ENCODE data around the gene MXD4.

MXD4 gene

DNA sequence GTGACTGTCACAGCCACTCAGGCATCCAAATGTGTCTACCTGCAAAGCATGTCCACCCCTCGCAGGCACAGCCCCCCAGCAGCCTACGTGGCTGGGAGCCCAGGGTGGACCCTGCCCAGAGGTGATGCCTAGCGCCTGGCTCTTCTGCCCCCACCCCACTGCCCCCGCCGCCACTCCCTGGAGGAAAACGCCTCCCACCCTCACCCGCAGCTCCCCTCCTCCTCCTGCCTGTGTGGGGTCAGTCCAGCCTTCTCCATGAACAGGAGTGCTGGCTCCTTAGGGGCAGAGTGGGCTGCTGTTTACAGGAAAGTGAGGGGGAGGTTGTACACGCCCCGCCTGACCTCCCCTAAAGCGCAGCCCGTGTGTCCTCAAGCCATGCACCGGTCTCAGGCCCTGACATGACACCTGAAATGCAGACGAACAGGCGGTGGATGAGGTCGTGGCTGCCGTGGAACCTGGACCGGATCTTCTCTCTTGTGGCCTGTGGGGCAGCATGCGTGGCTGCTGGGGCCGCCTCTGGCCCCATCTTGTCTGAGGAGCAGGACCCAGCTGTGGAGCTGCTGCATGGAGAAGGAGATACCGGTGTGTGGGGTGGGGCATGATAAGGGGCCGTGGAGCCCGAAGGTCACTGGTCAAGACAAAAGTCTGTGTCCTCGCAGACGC lies 11.9 kb upstream of the MXD4 start:
- Histone ChIP-seq H3K36me3 (ENCODE audit: insufficient read depth, low read length) (no peaks in the 10 kb centered on the region), H3K9me3 (ENCODE audit: control insufficient read depth, insufficient read depth, low read length) (no peaks in the 10 kb centered on the region), H3K9ac (ENCODE audit: low read depth, low read length) (no peak overlapping the region), H3K4me1 (ENCODE audit: insufficient read depth, low read length) (0 out of 2 replicates have a peak, but pooled peaks cover 2% of the 10 kb centered on the region)

- Histone ChIP-seq H3K36me3 (ENCODE audit: insufficient read depth, low read length) (no peaks in the 10 kb centered on the region), H3K9ac (ENCODE audit: low read depth, low read length) (no peak overlapping the region)
Observed at GRCh38 chr4:2273221-2273620, 11.3 kb upstream of the MXD4 start.

GRCh38 chr4:2272828-2273120 lies 10.9 kb upstream of the MXD4 start:
- 0 out of 2 replicates have a peak, but pooled peaks cover 2% of the 10 kb centered on the region for H3K4me1 ChIP-seq (ENCODE audit: insufficient read depth, low read length)
- H3K9me3 ChIP-seq (ENCODE audit: control insufficient read depth, insufficient read depth, low read length), result no peaks in the 10 kb centered on the region
- H3K36me3 ChIP-seq (ENCODE audit: insufficient read depth, low read length), result no peaks in the 10 kb centered on the region
- H3K9ac ChIP-seq (ENCODE audit: low read depth, low read length), result no peak overlapping the region

More at GRCh38 chr4:2273221-2273620, 11.3 kb upstream of the MXD4 start:
- Histone ChIP-seq H3K9me3 (ENCODE audit: control insufficient read depth, insufficient read depth, low read length) (no peaks in the 10 kb centered on the region), H3K4me1 (ENCODE audit: insufficient read depth, low read length) (0 out of 2 replicates have a peak, but pooled peaks cover 2% of the 10 kb centered on the region)

- no peaks in the 10 kb centered on the region for H3K36me3 ChIP-seq (ENCODE audit: insufficient read depth, low read length)
- no peak overlapping the region for H3K9ac ChIP-seq (ENCODE audit: low read depth, low read length)
- H3K4me1 ChIP-seq (ENCODE audit: insufficient read depth, low read length), result 0 out of 2 replicates have a peak, but pooled peaks cover 2% of the 10 kb centered on the region
- no peaks in the 10 kb centered on the region for H3K9me3 ChIP-seq (ENCODE audit: control insufficient read depth, insufficient read depth, low read length)
Observed at GRCh38 chr4:2272026-2272827, 10.3 kb upstream of the MXD4 start.

- Histone ChIP-seq H3K36me3 (ENCODE audit: insufficient read depth, low read length) (no peaks in the 10 kb centered on the region), H3K4me1 (ENCODE audit: insufficient read depth, low read length) (0 out of 2 replicates have a peak, but pooled peaks cover 2% of the 10 kb centered on the region), H3K9me3 (ENCODE audit: control insufficient read depth, insufficient read depth, low read length) (no peaks in the 10 kb centered on the region), H3K9ac (ENCODE audit: low read depth, low read length) (no peak overlapping the region)
Observed at GRCh38 chr4:2271279-2272025, 9.5 kb upstream of the MXD4 start.

DNA sequence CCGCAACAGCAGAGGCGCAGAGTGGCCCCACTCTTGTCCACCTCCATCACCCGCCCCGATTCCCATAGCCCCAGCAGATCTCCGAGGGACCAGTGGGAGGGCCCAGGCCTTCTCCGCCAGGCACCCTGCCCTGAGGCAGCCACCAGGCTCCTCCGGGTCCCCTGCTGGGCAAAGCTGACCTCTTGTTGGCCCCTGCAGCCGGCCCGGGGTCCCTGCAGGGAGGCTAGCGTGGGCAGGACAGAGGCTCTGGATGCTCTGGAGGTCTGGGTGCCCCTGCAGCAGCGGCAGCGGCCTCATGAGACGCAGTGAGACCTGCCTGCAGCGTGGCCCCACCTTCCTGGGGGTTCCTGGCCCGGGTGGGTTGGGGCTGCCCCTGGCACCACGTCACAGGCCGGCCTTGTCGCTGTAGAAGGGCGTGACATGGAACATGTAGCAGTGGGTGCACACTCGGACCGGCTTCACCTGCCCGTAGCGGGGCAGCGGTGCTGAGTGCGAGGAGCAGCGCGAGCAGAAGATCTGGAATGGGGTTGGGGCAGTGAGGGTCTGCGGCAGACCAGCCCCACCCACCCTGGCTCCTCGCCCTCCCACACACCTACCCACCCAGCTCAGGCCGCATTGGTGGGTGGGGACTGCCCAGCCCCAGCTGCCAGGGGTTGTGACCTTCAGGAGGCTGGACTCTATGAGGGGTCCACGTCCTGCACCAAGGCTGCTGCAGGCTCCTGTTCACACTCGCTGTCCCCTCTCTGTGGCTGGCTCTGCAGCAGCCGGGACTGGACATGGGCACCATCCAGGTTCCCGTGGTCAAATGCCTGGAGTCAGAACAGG lies 8.6 kb upstream of the MXD4 start:
- Histone ChIP-seq H3K36me3 (ENCODE audit: insufficient read depth, low read length) (no peaks in the 10 kb centered on the region), H3K9ac (ENCODE audit: low read depth, low read length) (no peak overlapping the region), H3K4me1 (ENCODE audit: insufficient read depth, low read length) (0 out of 2 replicates have a peak, but pooled peaks cover 2% of the 10 kb centered on the region), H3K9me3 (ENCODE audit: control insufficient read depth, insufficient read depth, low read length) (no peaks in the 10 kb centered on the region)

GRCh38 chr4:2269618-2270163 lies 7.8 kb upstream of the MXD4 start:
- H3K9ac ChIP-seq (ENCODE audit: low read depth, low read length), result no peak overlapping the region
- no peaks in the 10 kb centered on the region for H3K9me3 ChIP-seq (ENCODE audit: control insufficient read depth, insufficient read depth, low read length)
- H3K36me3 ChIP-seq (ENCODE audit: insufficient read depth, low read length), result no peaks in the 10 kb centered on the region
- H3K4me1 ChIP-seq (ENCODE audit: insufficient read depth, low read length), result 0 out of 2 replicates have a peak, but pooled peaks cover 2% of the 10 kb centered on the region

DNA sequence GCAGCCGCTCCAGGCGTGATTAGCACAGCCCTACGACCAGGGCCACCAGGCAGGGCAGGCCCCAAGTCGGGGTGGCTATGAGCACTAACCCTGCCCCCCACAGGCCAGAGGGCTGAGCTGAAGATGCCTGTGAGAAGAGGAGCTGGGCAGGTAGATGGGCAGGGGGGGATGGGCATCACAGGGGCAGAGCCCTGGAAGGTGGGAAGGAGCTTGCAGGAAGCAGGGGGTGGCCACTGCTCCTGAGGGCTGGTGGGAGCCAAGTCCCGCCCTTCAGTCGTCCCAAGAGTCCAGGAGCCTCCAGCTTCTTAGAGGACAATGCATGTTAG lies 7.3 kb upstream of the MXD4 start:
- H3K36me3 ChIP-seq (ENCODE audit: insufficient read depth, low read length), result no peaks in the 10 kb centered on the region
- H3K4me1 ChIP-seq (ENCODE audit: insufficient read depth, low read length), result 0 out of 2 replicates have a peak, but pooled peaks cover 2% of the 10 kb centered on the region
- no peaks in the 10 kb centered on the region for H3K9me3 ChIP-seq (ENCODE audit: control insufficient read depth, insufficient read depth, low read length)
- H3K9ac ChIP-seq (ENCODE audit: low read depth, low read length), result no peak overlapping the region

DNA sequence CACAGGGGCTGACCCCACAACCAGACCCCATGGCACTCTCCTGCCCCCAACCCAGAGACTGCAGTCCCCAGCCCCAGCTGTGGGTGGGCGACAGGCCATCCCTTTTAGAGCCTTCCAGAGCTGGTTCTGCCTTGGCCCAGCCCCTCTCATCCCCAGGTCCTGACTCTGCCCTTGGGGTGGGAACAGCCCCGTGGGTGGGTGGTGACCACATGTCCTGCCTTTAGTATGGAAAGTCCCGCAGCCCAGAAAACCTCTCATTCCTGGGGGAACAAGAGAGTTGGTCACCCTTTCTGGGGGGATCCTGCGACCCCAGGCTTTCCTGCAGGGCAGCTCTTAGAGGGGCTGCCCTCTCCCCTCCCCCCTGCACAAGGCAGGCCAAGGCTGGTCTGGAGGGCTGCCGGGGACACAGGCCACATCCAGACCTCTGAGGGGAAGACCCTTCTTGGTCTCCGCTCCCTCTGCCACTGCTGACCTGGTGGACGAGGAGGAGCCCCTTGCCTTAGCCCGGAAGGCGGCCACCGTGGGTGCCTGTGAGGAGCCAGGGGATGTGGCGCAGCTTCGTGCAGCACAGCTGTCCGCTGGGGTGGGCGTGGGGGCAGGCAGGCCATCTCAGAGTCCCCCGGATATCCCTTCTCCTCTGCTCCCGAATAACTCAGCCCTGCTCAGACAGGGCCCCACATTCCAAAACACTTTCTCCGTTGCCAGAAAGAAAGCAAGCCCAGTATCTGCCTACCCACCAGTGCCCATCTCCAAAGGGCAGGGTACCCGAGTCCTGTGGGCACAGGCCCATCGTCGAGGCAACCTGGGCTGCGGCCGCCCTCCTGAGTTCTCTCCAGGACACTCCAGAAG lies 6.7 kb upstream of the MXD4 start:
- H3K9me3 ChIP-seq (ENCODE audit: control insufficient read depth, insufficient read depth, low read length), result no peaks in the 10 kb centered on the region
- no peaks in the 10 kb centered on the region for H3K36me3 ChIP-seq (ENCODE audit: insufficient read depth, low read length)
- no peak overlapping the region for H3K9ac ChIP-seq (ENCODE audit: low read depth, low read length)
- H3K4me1 ChIP-seq (ENCODE audit: insufficient read depth, low read length), result 0 out of 2 replicates have a peak, but pooled peaks cover 2% of the 10 kb centered on the region

DNA sequence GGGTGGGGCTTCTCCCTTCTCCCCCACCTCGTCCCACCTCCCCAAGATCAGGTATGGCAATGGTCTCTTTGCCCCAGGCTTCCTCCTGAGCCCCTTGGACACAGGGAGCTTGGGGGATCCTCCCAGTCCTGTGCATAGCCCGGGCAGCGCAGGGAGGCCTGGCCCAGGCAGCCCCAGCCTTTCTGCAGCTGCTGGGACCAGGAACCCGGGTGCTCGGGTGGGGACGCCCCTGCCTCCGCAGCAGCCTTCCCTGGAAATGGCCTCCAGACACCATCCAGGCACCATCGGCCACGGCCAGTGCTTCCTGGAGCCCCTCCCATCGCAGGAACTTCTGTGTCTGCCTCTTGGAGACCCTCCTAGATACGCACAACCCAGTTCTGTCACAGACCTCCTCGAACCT lies 5.9 kb upstream of the MXD4 start:
- Histone ChIP-seq H3K4me1 (ENCODE audit: insufficient read depth, low read length) (0 out of 2 replicates have a peak, but pooled peaks cover 2% of the 10 kb centered on the region), H3K9me3 (ENCODE audit: control insufficient read depth, insufficient read depth, low read length) (no peaks in the 10 kb centered on the region), H3K9ac (ENCODE audit: low read depth, low read length) (no peak overlapping the region), H3K36me3 (ENCODE audit: insufficient read depth, low read length) (no peaks in the 10 kb centered on the region)

DNA sequence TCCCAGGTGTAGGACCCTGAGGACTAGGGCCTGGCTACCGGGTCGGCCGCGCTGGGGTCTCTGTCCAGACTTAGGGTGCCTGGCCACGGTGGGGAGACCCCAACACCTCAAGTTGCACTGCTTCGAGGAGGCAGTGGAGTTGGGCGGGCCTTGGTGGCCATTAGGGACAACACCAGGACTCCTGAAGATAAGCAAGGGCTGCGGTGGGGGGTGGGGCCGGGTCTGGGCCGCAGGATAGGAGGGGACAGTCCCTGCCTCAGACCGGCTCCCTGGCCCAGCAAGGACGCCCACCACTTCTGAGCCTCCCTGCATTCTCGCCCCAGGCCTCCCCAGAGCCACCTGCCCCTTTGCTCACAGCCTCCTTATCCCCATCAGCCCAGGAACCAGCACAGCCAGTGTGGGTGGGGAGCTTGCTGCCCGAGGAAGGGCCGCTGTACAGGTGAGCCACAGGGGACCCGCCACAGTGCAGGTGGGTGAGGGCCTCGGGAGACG lies 5.5 kb upstream of the MXD4 start:
- 0 out of 2 replicates have a peak, but pooled peaks cover 2% of the 10 kb centered on the region for H3K4me1 ChIP-seq (ENCODE audit: insufficient read depth, low read length)
- no peaks in the 10 kb centered on the region for H3K36me3 ChIP-seq (ENCODE audit: insufficient read depth, low read length)

DNA sequence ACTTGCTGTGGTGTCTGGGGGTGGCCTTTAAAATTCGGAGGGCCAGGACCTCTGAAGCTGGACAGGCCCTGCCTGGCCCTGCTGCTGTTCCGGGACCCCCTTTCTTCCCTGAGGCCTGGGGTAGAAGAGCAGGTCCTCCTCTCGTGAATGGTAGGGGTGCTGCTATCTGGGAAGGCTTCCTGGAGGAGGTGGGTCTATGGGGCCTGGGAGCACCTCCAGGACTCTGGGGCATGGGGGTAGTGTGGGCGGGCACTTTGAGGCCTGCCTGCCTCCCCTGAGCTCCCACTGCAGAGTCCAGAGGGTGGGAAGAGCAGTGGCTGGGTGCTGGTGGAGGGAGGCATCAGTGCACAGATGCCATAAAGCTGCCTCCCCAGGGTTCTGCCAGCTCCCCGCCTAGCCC lies 4.9 kb upstream of the MXD4 start:
- Histone ChIP-seq H3K9ac (ENCODE audit: low read depth, low read length) (no peak overlapping the region), H3K9me3 (ENCODE audit: control insufficient read depth, insufficient read depth, low read length) (no peaks in the 10 kb centered on the region), H3K4me1 (ENCODE audit: insufficient read depth, low read length) (0 out of 2 replicates have a peak, but pooled peaks cover 2% of the 10 kb centered on the region), H3K36me3 (ENCODE audit: insufficient read depth, low read length) (no peaks in the 10 kb centered on the region)

More for the DNA sequence above, 5.5 kb upstream of the MXD4 start:
- H3K9ac ChIP-seq (ENCODE audit: low read depth, low read length), result no peak overlapping the region
- H3K9me3 ChIP-seq (ENCODE audit: control insufficient read depth, insufficient read depth, low read length), result no peaks in the 10 kb centered on the region

DNA sequence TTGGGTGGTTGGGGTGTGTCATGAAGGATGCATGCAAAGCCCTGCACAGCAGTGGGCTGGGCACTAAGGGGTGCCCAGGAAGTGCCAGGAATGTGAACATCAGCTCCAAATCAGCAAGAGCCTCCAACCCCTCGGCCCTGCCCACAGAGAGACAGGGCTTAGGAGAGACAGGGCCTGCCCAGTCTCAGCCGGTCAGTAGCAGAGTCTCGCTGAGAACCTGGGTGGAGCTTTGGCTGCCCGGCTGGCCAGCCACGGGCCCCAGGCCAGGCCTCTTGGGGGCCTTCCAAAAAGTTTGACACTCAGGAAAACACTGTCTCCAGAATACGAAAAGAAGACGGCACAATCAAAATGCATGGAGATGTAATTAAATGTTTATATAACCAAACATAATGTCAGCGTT lies 4.3 kb upstream of the MXD4 start:
- H3K36me3 ChIP-seq (ENCODE audit: insufficient read depth, low read length), result no peaks in the 10 kb centered on the region
- 0 out of 2 replicates have a peak, but pooled peaks cover 2% of the 10 kb centered on the region for H3K4me1 ChIP-seq (ENCODE audit: insufficient read depth, low read length)
- H3K9ac ChIP-seq (ENCODE audit: low read depth, low read length), result no peak overlapping the region
- no peaks in the 10 kb centered on the region for H3K9me3 ChIP-seq (ENCODE audit: control insufficient read depth, insufficient read depth, low read length)
